Activated naive CD4-positive, alpha-beta T cell treated with Interleukin-2 at 50 U/mL for 16 hours (primary cell): ENCODE measurements around the gene RPS6KC1.
"Not testable (repeated sequence)": the region's sequence is repeated elsewhere in the genome, so short reads cannot be mapped to it uniquely, and the experiment has no call there.

Experiments used
- DNase-seq: peaks from one replicate; pipeline ENCODE4 v3.0.0-alpha.2; 2020

Gene RPS6KC1

GRCh38 chr1:213291526-213291925 is 240.5 kb downstream of the RPS6KC1 start:
- no peak for DNase-seq

- no peak for DNase-seq
These were observed 241.6 kb downstream of the RPS6KC1 start for GRCh38 chr1:213292614-213293013.

- DNase-seq, result no peak
These were observed 244.8 kb downstream of the RPS6KC1 start for GRCh38 chr1:213295860-213296259.

GRCh38 chr1:213296558-213296957 is 245.5 kb downstream of the RPS6KC1 start:
- DNase-seq, result no peak

- no peak for DNase-seq
These were observed 246.0 kb downstream of the RPS6KC1 start for GRCh38 chr1:213297021-213297420.

- no peak for DNase-seq
These were observed 249.4 kb downstream of the RPS6KC1 start for GRCh38 chr1:213300433-213300832.

- not testable (repeated sequence) for DNase-seq
These were observed 250.5 kb downstream of the RPS6KC1 start for GRCh38 chr1:213301524-213301923.

GRCh38 chr1:213303286-213303685 is 252.2 kb downstream of the RPS6KC1 start:
- DNase-seq, result no peak

- DNase-seq, result no peak
These were observed 264.5 kb downstream of the RPS6KC1 start for GRCh38 chr1:213315571-213315970.

GRCh38 chr1:213318458-213318857 is 267.4 kb downstream of the RPS6KC1 start:
- DNase-seq, result not testable (repeated sequence)

- no peak for DNase-seq
These were observed 269.3 kb downstream of the RPS6KC1 start for GRCh38 chr1:213320191-213320870.
